Heart left ventricle (tissue), 13 donors: ENCODE results near the gene IRF8.

Source experiments
- POLR2A ChIP-seq, 2 donors: fragments of 450-650 bp; IDR thresholded peaks; one replicate each; pipeline ENCODE4 v1.6.1; 2017; ENCODE audit warnings: antibody characterized with exemption in 2 of 2, mild to moderate bottlenecking in 2 of 2, moderate library complexity in 2 of 2
- TF ChIP-seq, protein P1 (sequence below), 12 donors: fragments of 200-600 bp; sonication (generic) in 4 of 12; IDR thresholded peaks; one replicate each; pipeline versions ENCODE4 v1.5.0 to v1.8.0; 2018 to 2022; ENCODE audit warnings: antibody characterized with exemption in 12 of 12, mild to moderate bottlenecking in 5 of 12
- donor health status: ischemic (EF 13 %, LVEDD 7.1; RV severe dilation, severe dysfunction).
- donor health status: DM: no; HTN: yes; CAD: no.
- donor health status: DM: no; HTN: no; CAD: no.
- donor health status: ischemic (EF 25% LVEDD 6.9; RV normal size, moderate dysfunction).
- donor health status: ischemic (EF 25% LVEDD 5.7; RV mildly dilated, moderate dysfunction).
- donor health status: ischemic (EF 35%, LVEDD 5.7; RV mildly dilated, moderate dysfunction).
- donor health status: nonischemic (EF 11% LVEDD 7.7; RV severe dilation, severe dysfunction).
- donor health status: DM: yes; HTN: yes; CAD: no.
- donor health status: PGD.
- donor health status: ischemic (EF 29% LVEDD 5.4; RV normal size, mild dysfunction).
- donor health status: nonischemic (EF 23%, LVEDD 6.1; RV moderate dilation, normal function).

DNA sequence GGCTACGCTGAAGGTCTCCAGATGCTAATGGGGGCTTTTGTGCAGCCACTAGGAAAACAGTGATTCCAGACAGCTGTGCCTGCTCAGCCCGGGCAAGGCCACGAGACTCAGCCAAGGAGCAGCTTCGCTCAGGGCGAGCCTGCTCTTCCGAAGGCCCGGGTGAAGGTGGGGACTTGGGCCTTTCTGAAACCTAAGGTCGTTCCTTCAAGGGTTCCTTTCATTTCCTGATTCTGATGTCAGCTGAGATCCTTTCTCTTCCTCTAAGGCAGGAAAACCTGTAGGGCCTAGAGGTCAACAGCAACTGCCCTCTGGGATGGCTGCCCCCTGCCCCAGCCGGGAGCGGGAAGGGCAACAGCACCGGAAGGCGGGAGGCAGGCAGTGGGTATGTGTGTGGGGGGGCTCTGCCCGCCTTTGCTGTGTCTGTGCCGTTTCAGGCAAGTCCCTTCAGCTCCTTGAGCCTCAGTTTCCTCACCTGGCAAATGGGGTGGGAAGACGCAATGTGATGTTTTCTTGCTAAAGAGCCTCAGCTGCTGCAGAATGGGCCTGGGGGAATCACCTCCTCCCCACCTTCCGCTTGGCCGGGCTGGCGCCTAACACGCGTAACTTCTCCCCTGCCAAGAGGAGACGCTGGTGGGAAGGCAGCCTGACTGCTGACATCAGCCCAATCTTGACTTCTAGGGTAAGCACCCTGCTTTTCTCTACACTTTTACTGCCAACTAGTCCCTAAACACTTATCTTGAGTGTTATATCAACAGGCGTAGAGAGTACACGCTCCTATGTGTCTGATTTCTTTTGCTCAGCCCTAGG, 32.8 kb downstream of the IRF8 start:
- TF ChIP-seq, protein P1, sequence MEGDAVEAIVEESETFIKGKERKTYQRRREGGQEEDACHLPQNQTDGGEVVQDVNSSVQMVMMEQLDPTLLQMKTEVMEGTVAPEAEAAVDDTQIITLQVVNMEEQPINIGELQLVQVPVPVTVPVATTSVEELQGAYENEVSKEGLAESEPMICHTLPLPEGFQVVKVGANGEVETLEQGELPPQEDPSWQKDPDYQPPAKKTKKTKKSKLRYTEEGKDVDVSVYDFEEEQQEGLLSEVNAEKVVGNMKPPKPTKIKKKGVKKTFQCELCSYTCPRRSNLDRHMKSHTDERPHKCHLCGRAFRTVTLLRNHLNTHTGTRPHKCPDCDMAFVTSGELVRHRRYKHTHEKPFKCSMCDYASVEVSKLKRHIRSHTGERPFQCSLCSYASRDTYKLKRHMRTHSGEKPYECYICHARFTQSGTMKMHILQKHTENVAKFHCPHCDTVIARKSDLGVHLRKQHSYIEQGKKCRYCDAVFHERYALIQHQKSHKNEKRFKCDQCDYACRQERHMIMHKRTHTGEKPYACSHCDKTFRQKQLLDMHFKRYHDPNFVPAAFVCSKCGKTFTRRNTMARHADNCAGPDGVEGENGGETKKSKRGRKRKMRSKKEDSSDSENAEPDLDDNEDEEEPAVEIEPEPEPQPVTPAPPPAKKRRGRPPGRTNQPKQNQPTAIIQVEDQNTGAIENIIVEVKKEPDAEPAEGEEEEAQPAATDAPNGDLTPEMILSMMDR (IDR thresholded peaks at IDR 0.05): no peak
- TF ChIP-seq POLR2A (IDR thresholded peaks at IDR 0.05): no peak
